ENCODE results near the gene BAIAP2.

- no peak for TF ChIP-seq TAF1 (IDR thresholded peaks at IDR 0.05; ENCODE audit: borderline replicate concordance, insufficient read depth, low read length)
- no peak for TF ChIP-seq FOXP2 (optimal IDR thresholded peaks at IDR 0.05; ENCODE audit: borderline replicate concordance, extremely low read depth, extremely low read length, insufficient read depth)
- TF ChIP-seq, protein P1, sequence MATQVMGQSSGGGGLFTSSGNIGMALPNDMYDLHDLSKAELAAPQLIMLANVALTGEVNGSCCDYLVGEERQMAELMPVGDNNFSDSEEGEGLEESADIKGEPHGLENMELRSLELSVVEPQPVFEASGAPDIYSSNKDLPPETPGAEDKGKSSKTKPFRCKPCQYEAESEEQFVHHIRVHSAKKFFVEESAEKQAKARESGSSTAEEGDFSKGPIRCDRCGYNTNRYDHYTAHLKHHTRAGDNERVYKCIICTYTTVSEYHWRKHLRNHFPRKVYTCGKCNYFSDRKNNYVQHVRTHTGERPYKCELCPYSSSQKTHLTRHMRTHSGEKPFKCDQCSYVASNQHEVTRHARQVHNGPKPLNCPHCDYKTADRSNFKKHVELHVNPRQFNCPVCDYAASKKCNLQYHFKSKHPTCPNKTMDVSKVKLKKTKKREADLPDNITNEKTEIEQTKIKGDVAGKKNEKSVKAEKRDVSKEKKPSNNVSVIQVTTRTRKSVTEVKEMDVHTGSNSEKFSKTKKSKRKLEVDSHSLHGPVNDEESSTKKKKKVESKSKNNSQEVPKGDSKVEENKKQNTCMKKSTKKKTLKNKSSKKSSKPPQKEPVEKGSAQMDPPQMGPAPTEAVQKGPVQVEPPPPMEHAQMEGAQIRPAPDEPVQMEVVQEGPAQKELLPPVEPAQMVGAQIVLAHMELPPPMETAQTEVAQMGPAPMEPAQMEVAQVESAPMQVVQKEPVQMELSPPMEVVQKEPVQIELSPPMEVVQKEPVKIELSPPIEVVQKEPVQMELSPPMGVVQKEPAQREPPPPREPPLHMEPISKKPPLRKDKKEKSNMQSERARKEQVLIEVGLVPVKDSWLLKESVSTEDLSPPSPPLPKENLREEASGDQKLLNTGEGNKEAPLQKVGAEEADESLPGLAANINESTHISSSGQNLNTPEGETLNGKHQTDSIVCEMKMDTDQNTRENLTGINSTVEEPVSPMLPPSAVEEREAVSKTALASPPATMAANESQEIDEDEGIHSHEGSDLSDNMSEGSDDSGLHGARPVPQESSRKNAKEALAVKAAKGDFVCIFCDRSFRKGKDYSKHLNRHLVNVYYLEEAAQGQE (IDR thresholded peaks at IDR 0.05; ENCODE audit: insufficient read depth in 1 of 2, low read depth in 2 of 2, low read length in 2 of 2), result no peak
- TF ChIP-seq POLR2AphosphoS5 (IDR thresholded peaks at IDR 0.05; ENCODE audit: low read depth, low read length), result no peak
Measured at GRCh38 chr17:81006891-81007290, 28.1 kb upstream of the BAIAP2 start.

All from PFSK-1 (cell line).